ENCODE measurements around the gene IL12B.

DNA sequence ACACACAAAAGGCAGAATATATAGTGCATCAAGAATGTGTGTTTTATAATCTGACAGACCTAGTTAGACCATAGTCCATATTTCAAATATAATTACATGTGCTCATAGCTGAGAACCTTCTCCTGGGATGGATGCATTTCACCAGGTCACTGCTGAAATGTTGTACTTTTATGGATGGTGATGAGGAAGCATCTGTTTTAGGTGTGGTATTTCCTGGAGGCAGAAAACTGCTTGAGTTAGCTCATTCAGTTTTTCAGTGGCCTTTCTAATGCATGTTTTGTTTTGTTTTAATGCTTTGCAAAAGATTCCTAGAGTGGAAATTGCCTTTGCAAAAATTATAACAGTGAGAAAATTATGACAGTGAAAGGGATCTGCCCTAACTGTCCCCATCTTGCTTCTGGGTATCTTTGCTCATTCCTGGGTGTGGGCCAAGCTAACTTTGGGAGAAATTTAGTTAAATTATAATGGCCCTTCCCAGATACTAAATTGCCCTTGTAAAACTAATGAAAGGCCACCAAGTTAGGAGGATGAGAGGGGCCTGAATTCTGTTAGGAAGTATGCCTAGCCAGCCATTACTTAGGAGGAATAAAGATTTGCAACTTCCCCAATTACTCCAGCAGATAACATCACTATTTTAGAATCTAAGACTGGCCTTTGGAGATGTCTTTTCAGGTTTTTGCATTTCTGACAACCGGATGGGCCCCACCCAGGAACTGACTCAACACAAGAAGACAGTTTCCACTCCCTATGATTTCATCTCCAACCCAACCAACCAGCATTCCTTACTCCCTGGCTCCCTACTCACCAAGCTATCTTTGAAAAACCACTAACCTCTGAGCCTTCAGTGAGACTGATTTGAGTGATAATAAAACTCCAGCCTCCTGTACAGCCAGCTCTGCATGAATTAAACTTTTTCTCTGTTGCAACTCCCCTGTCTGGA is 7.0 kb upstream of the IL12B start:
- no peak for TF ChIP-seq EZH2phosphoT487 (IDR thresholded peaks at IDR 0.05; ENCODE audit: insufficient read depth, low read depth)
- TF ChIP-seq EZH2 (IDR thresholded peaks at IDR 0.05; ENCODE audit: insufficient read depth, poor library complexity, severe bottlenecking): no peak
